GM19023 (cell line): ENCODE results near the gene HEPHL1.
"Not testable (repeated sequence)": the region's sequence is repeated elsewhere in the genome, so short reads cannot be mapped to it uniquely, and the experiment has no call there.

Experiments used
- ATAC-seq: cut with Tn5 transposase; IDR thresholded peaks from one replicate; pipeline ENCODE4 v1.9.1; 2021; ENCODE audit warnings: mild to moderate bottlenecking, moderate library complexity; ENCODE audit not compliant: unreplicated experiment

The HEPHL1 gene

GRCh38 chr11:94077552-94078293 is 56.6 kb downstream of the HEPHL1 start:
- ATAC-seq: no peak

- no peak for ATAC-seq
Observed at GRCh38 chr11:94084164-94084563, 63.0 kb downstream of the HEPHL1 start.

GRCh38 chr11:94088906-94089305 is 67.8 kb downstream of the HEPHL1 start:
- no peak for ATAC-seq

- ATAC-seq: no peak
Observed at GRCh38 chr11:94089341-94089740, 68.2 kb downstream of the HEPHL1 start.

- ATAC-seq: no peak
Observed at GRCh38 chr11:94090401-94090800, 69.2 kb downstream of the HEPHL1 start.

- no peak for ATAC-seq
Observed at GRCh38 chr11:94091091-94091490, 69.9 kb downstream of the HEPHL1 start.

GRCh38 chr11:94100253-94100652 is 79.1 kb downstream of the HEPHL1 start:
- no peak for ATAC-seq

GRCh38 chr11:94103471-94103870 is 82.3 kb downstream of the HEPHL1 start:
- ATAC-seq: no peak

GRCh38 chr11:94104734-94105133 is 83.6 kb downstream of the HEPHL1 start:
- ATAC-seq: no peak

- no peak for ATAC-seq
Observed at GRCh38 chr11:94106716-94107115, 85.6 kb downstream of the HEPHL1 start.

GRCh38 chr11:94107363-94107762 is 86.2 kb downstream of the HEPHL1 start:
- ATAC-seq: no peak

- no peak for ATAC-seq
Observed at GRCh38 chr11:94111241-94111640, 90.1 kb downstream of the HEPHL1 start.

- ATAC-seq: no peak
Observed at GRCh38 chr11:94111660-94112059, 90.5 kb downstream of the HEPHL1 start.

- ATAC-seq: no peak
Observed at GRCh38 chr11:94112206-94112953, 91.2 kb downstream of the HEPHL1 start.

GRCh38 chr11:94117197-94117574 is 96.0 kb downstream of the HEPHL1 start:
- ATAC-seq: no peak

GRCh38 chr11:94117871-94118270 is 96.7 kb downstream of the HEPHL1 start:
- ATAC-seq: no peak

GRCh38 chr11:94119676-94120075 is 98.5 kb downstream of the HEPHL1 start:
- ATAC-seq: not testable (repeated sequence)

- ATAC-seq: not testable (repeated sequence)
Observed at GRCh38 chr11:94120516-94120915, 99.4 kb downstream of the HEPHL1 start.

- ATAC-seq: no peak
Observed at GRCh38 chr11:94120946-94121345, 99.8 kb downstream of the HEPHL1 start.

- ATAC-seq: no peak
Observed at GRCh38 chr11:94125407-94126115, 104.4 kb downstream of the HEPHL1 start.

- ATAC-seq: no peak
Observed at GRCh38 chr11:94127638-94128037, 106.5 kb downstream of the HEPHL1 start.

- ATAC-seq: peak; percentile 27
Observed at GRCh38 chr11:94128291-94128745, 107.2 kb downstream of the HEPHL1 start.
